Mesenchymal stem cell (in vitro differentiated cells and primary cell): Measurements from ENCODE around the gene SLC6A13.
A peak's percentile ranks its signal among the peaks of the same experiment; 100 is the strongest.

Source experiments
- DNase-seq: peaks from one replicate; pipeline ENCODE4 v3.0.0-alpha.2; 2013
- H2AFZ ChIP-seq: one replicate; pipeline ENCODE4 v1.6.1; 2013; ENCODE audit warnings: low read depth, mild to moderate bottlenecking, control low read depth, inconsistent platforms, low read length, moderate library complexity
- H2AK5ac ChIP-seq: 2 replicates; pipeline ENCODE4 v1.6.1; 2013; ENCODE audit warnings: low read length, moderate library complexity, mild to moderate bottlenecking, inconsistent platforms; ENCODE audit not compliant: severe bottlenecking
- H2BK120ac ChIP-seq: one replicate; pipeline ENCODE4 v1.6.1; 2013; ENCODE audit warnings: low read depth, mild to moderate bottlenecking, inconsistent platforms, low read length, moderate library complexity
- H2BK12ac ChIP-seq, 2 experiments: one replicate each; pipeline ENCODE4 v1.6.1; 2013; ENCODE audit warnings: inconsistent platforms in 2 of 2, low read length in 2 of 2, mild to moderate bottlenecking in 2 of 2, moderate library complexity in 2 of 2, control low read depth in 1 of 2
- H2BK15ac ChIP-seq: one replicate; pipeline ENCODE4 v1.6.1; 2013; ENCODE audit warnings: mild to moderate bottlenecking, low read depth, inconsistent platforms; ENCODE audit not compliant: poor library complexity, severe bottlenecking
- H2BK5ac ChIP-seq: 2 replicates; pipeline ENCODE4 v1.6.1; 2013; ENCODE audit warnings: low read depth, mild to moderate bottlenecking, low read length, control low read depth, inconsistent platforms; ENCODE audit not compliant: poor library complexity, severe bottlenecking
- H3K14ac ChIP-seq, 2 experiments: one replicate each; pipeline ENCODE4 v1.6.1; 2013; ENCODE audit warnings: inconsistent platforms in 2 of 2, low read length in 2 of 2, control low read depth in 1 of 2, mild to moderate bottlenecking in 1 of 2, moderate library complexity in 1 of 2
- H3K18ac ChIP-seq, 2 experiments: one replicate each; pipeline ENCODE4 v1.6.1; 2013; ENCODE audit warnings: inconsistent platforms in 2 of 2, low read length in 2 of 2, control low read depth in 1 of 2, low read depth in 1 of 2, mild to moderate bottlenecking in 1 of 2
- H3K23ac ChIP-seq, 2 experiments: one replicate each; pipeline ENCODE4 v1.6.1; 2013; ENCODE audit warnings: inconsistent platforms in 2 of 2, low read length in 2 of 2, mild to moderate bottlenecking in 2 of 2, moderate library complexity in 2 of 2, control low read depth in 1 of 2
- H3K27ac ChIP-seq: 2 replicates; pipeline ENCODE4 v1.5.1; 2013; ENCODE audit warnings: mild to moderate bottlenecking, moderate library complexity, low read length, control low read depth, inconsistent platforms; ENCODE audit not compliant: poor library complexity, severe bottlenecking
- H3K27me3 ChIP-seq, 2 experiments: 2 replicates each; pipeline versions ENCODE4 v1.6.1 to v1.7.0; 2013; ENCODE audit warnings: low read length in 2 of 2, mild to moderate bottlenecking in 2 of 2, moderate library complexity in 2 of 2, control low read depth in 1 of 2, inconsistent platforms in 1 of 2; ENCODE audit not compliant: control insufficient read depth in 1 of 2, insufficient read depth in 1 of 2
- H3K36me3 ChIP-seq, 2 experiments: 2 replicates each; pipeline versions ENCODE4 v1.6.1 to v1.7.0; 2013; ENCODE audit warnings: low read length in 2 of 2, control low read depth in 1 of 2, inconsistent platforms in 1 of 2, low read depth in 1 of 2, mild to moderate bottlenecking in 1 of 2; ENCODE audit not compliant: insufficient read depth in 2 of 2, control insufficient read depth in 1 of 2
- H3K4ac ChIP-seq, 2 experiments: one replicate each; pipeline ENCODE4 v1.6.1; 2013; ENCODE audit warnings: inconsistent platforms in 2 of 2, low read length in 2 of 2, mild to moderate bottlenecking in 2 of 2, moderate library complexity in 2 of 2, control low read depth in 1 of 2, low read depth in 1 of 2
- H3K4me1 ChIP-seq: 2 replicates; pipeline ENCODE4 v1.6.1; 2013; ENCODE audit warnings: low read depth, low read length, control low read depth; ENCODE audit not compliant: control insufficient read depth, insufficient read depth
- H3K4me2 ChIP-seq: 2 replicates; pipeline ENCODE4 v1.6.1; 2013; ENCODE audit warnings: low read length, mild to moderate bottlenecking, inconsistent platforms; ENCODE audit not compliant: poor library complexity, severe bottlenecking
- H3K4me3 ChIP-seq, 2 experiments: 2 replicates each; pipeline versions ENCODE4 v1.5.1 to v1.7.0; 2013; ENCODE audit warnings: low read length in 2 of 2, mild to moderate bottlenecking in 2 of 2, control low read depth in 1 of 2, low read depth in 1 of 2; ENCODE audit not compliant: insufficient read depth in 1 of 2
- H3K79me1 ChIP-seq: replicated peaks from 2 replicates; pipeline ENCODE4 v1.6.1; 2013; ENCODE audit warnings: mild to moderate bottlenecking, control low read depth, low read length, inconsistent platforms; ENCODE audit not compliant: poor library complexity, severe bottlenecking
- H3K9ac ChIP-seq: 2 replicates; pipeline ENCODE4 v1.7.0; 2013; ENCODE audit warnings: mild to moderate bottlenecking, low read length, moderate library complexity
- H3K9me3 ChIP-seq: 2 replicates; pipeline ENCODE4 v1.7.0; 2013; ENCODE audit warnings: mild to moderate bottlenecking, low read length; ENCODE audit not compliant: control insufficient read depth
- H4K8ac ChIP-seq: one replicate; pipeline ENCODE4 v1.6.1; 2013; ENCODE audit warnings: inconsistent platforms, mild to moderate bottlenecking, low read length, moderate library complexity
- H4K91ac ChIP-seq: one replicate; pipeline ENCODE4 v1.6.1; 2013; ENCODE audit warnings: mild to moderate bottlenecking, low read length, inconsistent platforms
- WGBS: methylation state at CpG from one replicate; pipeline ENCODE4 v1.1.7; 2013; ENCODE audit warnings: mixed read lengths; 5-methylcytosine and 5-hydroxymethylcytosine counted together

Gene SLC6A13

DNA sequence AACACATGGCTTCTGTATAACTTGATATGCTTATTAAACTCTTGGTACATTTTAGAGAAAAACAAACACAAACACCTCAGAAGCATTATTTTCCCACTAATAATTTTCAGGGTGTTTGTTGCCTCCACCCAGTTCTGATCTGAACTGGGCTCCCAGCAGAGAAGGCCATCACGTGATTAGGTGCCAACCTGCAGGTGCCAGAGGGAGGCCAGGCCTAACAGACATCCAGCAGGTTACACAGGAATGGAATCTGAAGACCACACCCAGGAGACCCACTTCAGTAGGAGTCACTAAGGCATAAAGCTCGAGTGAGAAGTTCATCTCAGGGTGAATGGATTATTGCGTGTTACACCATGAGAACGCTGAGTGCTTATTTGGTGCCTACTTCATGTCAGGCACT is 57.6 kb downstream of the SLC6A13 start:
- Histone ChIP-seq H3K23ac (no peak overlapping the region), H4K91ac (no peak overlapping the region), H3K4me1 (peaks cover 21% of the 10 kb centered on the region), H2AK5ac (no peak overlapping the region), H3K79me1 (no peaks in the 10 kb centered on the region), H2BK12ac (no peak overlapping the region), H3K9ac (no peak overlapping the region), H3K18ac (no peak overlapping the region), H3K27me3 (peaks cover 60 to 91% of the 10 kb centered on the region in 2 experiments), H3K4me2 (no peak overlapping the region), H3K4ac (no peak overlapping the region), H3K14ac (no peak overlapping the region), H3K9me3 (no peaks in the 10 kb centered on the region), H3K36me3 (peaks cover 0 to 3% of the 10 kb centered on the region in 2 experiments), H4K8ac (no peak overlapping the region), H2BK5ac (no peak overlapping the region), H2BK15ac (no peak overlapping the region), H3K27ac (no peak overlapping the region), H2BK120ac (no peak overlapping the region), H3K4me3 (no peak overlapping the region), H2AFZ (no peak overlapping the region)
- WGBS, result 92% methylated on average over 4 of the region's 4 CpGs
- DNase-seq, result no peak

DNA sequence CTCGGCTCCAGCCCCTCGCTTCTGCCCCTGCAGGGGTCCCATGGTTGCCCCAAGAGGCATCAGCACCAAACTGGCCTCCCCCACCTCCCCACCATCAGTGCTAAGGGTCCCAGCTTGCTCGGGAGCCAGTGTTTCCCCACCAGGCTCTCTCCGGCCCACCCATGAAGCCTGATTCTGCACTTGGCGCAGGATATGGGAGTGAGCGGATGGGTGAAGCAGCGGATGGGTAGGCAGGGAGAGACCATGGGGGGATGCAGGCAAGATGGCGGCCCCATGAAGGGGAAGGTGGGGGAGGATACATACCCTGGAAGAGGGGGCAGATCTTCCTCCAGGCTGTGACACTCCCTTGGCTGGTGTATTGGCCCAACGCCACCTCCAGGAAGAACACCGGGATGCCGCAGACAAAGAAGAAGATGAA is 58.4 kb downstream of the SLC6A13 start:
- H4K91ac ChIP-seq, result no peak overlapping the region
- no peak overlapping the region for H2BK15ac ChIP-seq
- no peak for DNase-seq
- no peak overlapping the region for H3K23ac ChIP-seq
- H3K27me3 ChIP-seq, result peaks cover 53 to 83% of the 10 kb centered on the region in 2 experiments
- H2BK12ac ChIP-seq, result no peak overlapping the region
- H3K9me3 ChIP-seq, result no peaks in the 10 kb centered on the region
- no peak overlapping the region for H2BK5ac ChIP-seq
- peak overlapping the region in 1 of 2 experiments; percentile 67 for H3K4me3 ChIP-seq
- peaks cover 21% of the 10 kb centered on the region for H3K4me1 ChIP-seq
- H3K79me1 ChIP-seq, result no peaks in the 10 kb centered on the region
- peak overlapping the region; percentile 62 for H3K9ac ChIP-seq
- H3K14ac ChIP-seq, result no peak overlapping the region
- 64% methylated on average over 11 of the region's 11 CpGs for WGBS
- no peak overlapping the region for H4K8ac ChIP-seq
- H3K4me2 ChIP-seq, result peak overlapping the region; percentile 89
- no peak overlapping the region for H3K27ac ChIP-seq
- H2AK5ac ChIP-seq, result no peak overlapping the region
- H2BK120ac ChIP-seq, result no peak overlapping the region
- H3K4ac ChIP-seq, result no peak overlapping the region
- H3K18ac ChIP-seq, result no peak overlapping the region
- H3K36me3 ChIP-seq, result peaks cover 0 to 3% of the 10 kb centered on the region in 2 experiments
- no peak overlapping the region for H2AFZ ChIP-seq

DNA sequence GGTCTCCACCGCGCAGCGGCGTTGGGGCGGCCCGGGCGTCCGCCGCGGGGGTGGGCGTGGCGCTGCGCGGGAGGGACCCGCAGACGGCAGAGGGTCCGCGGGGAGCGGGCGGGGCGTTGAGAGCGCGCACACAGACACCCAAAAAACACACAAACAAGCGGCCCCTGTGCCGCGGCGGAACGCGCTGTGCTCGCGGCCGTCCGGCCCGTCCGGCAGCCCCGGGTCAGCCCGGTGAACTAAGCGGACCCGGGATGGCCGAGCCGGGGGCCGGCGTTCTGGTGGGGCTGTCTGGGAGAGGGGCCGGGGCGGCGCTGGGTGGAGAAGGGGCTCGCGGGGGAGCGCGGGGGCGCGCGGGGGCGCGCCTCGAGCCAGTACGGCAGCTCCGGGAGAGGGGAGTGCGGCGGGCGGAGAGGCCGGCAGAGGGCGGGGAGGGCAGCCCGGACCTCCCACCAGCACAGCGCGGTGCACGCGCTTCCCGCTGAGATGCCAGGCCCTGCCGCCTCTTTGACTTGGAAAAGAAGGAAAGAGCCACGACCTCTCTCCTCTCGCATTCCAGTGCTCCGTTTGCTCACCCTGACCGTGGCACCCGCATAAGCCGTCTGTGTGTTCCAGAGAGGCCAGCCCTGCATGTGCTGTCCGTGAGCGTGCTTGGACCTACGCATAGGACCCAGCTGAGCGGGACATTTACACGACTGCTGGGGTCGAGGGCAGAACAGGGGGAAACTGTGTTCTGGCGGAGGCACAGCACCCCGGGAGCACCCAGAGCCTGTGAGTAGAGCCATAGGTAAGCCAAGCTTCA is 59.0 kb downstream of the SLC6A13 start:
- no peak overlapping the region for H3K4ac ChIP-seq
- H3K36me3 ChIP-seq, result peaks cover 0 to 3% of the 10 kb centered on the region in 2 experiments
- no peak overlapping the region for H2BK15ac ChIP-seq
- H2BK120ac ChIP-seq, result no peak overlapping the region
- H2BK12ac ChIP-seq, result no peak overlapping the region
- peak overlapping the region; percentile 62 for H3K9ac ChIP-seq
- no peak overlapping the region for H4K91ac ChIP-seq
- H3K27me3 ChIP-seq, result peaks cover 47 to 77% of the 10 kb centered on the region in 2 experiments
- no peak overlapping the region for H2AK5ac ChIP-seq
- peak; percentile 34 for DNase-seq
- peak overlapping the region; percentile 61 to 67 for H3K4me3 ChIP-seq
- H3K4me2 ChIP-seq, result peak overlapping the region; percentile 89
- H3K79me1 ChIP-seq, result no peaks in the 10 kb centered on the region
- no peak overlapping the region for H4K8ac ChIP-seq
- no peak overlapping the region for H2AFZ ChIP-seq
- H3K27ac ChIP-seq, result no peak overlapping the region
- H3K23ac ChIP-seq, result peak overlapping the region in 1 of 2 experiments; percentile 14
- H3K4me1 ChIP-seq, result peaks cover 20% of the 10 kb centered on the region
- no peak overlapping the region for H3K14ac ChIP-seq
- H2BK5ac ChIP-seq, result no peak overlapping the region
- no peak overlapping the region for H3K18ac ChIP-seq
- no peaks in the 10 kb centered on the region for H3K9me3 ChIP-seq
- 3% methylated on average over 52 of the region's 84 CpGs for WGBS

DNA sequence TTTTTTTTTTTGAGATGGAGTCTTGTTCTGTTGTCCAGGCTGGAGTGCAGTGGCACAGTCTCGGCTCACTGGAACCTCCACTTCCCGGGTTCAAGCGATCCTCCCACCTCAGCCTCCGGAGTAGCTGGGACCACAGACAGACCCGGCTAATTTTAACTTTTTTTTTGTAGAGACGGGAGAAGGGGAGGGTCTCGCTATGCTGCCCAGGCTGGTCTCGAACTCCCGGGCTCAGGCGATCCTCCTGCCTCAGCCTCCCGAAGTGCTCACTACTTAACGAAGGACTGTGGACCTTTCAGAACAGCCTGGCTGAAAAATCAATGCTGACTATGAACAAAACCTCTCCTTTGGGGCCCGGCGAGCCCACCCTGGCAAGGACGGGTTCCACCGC is 59.6 kb downstream of the SLC6A13 start:
- H3K9ac ChIP-seq, result no peak overlapping the region
- no peak overlapping the region for H3K27ac ChIP-seq
- H3K14ac ChIP-seq, result no peak overlapping the region
- no peak overlapping the region for H4K8ac ChIP-seq
- H3K27me3 ChIP-seq, result peaks cover 47 to 74% of the 10 kb centered on the region in 2 experiments
- H3K36me3 ChIP-seq, result peaks cover 0 to 3% of the 10 kb centered on the region in 2 experiments
- no peak overlapping the region for H3K23ac ChIP-seq
- no peak overlapping the region for H2BK15ac ChIP-seq
- H3K9me3 ChIP-seq, result no peaks in the 10 kb centered on the region
- no peak overlapping the region for H2BK12ac ChIP-seq
- no peak overlapping the region for H3K18ac ChIP-seq
- peak overlapping the region; percentile 61 to 67 for H3K4me3 ChIP-seq
- no peak for DNase-seq
- no peak overlapping the region for H3K4ac ChIP-seq
- H3K4me2 ChIP-seq, result peak overlapping the region; percentile 89
- no peak overlapping the region for H2BK120ac ChIP-seq
- H2BK5ac ChIP-seq, result no peak overlapping the region
- WGBS, result 68% methylated on average over 15 of the region's 16 CpGs
- H3K79me1 ChIP-seq, result no peaks in the 10 kb centered on the region
- no peak overlapping the region for H4K91ac ChIP-seq
- peaks cover 20% of the 10 kb centered on the region for H3K4me1 ChIP-seq
- no peak overlapping the region for H2AFZ ChIP-seq
- H2AK5ac ChIP-seq, result no peak overlapping the region
